Measurements from ENCODE around the gene SHISA5.
"Not testable (repeated sequence)": the region's sequence is repeated elsewhere in the genome, so short reads cannot be mapped to it uniquely, and the experiment has no call there.

SHISA5 gene

DNA sequence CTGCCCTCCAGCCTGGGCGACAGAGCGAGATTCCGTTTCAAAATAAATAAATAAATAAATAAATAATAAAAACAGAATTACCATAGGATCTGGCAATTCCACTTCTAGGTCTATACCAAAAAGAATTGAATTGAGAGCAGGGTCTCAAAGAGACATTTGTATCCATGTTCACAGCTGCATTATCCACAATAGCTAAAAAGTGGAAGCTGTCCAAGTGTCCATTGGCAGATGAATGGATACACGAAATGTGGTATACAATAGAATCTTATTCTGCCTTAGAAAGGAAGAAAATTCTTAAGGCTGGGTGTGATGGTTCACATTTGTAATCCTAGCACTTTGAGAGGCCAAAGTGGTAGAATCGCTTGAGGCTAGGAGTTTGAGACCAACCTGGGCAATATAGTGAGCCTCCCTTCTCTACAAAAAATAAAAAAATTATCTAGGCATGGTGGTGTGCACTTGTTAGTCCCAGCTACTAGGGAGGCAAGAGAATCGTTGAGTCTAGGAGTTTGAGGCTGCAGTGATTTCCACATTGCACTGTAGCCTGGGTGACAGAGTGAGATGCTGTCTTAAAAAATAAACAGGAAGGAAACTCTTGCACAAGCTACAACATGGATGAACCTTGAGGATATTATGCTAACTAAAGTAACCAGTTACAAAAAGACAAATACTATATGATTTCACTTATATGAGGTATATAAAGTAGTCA, 28.4 kb upstream of the SHISA5 start:
- no peak for DNase-seq (ENCODE audit: low spot score)

DNA sequence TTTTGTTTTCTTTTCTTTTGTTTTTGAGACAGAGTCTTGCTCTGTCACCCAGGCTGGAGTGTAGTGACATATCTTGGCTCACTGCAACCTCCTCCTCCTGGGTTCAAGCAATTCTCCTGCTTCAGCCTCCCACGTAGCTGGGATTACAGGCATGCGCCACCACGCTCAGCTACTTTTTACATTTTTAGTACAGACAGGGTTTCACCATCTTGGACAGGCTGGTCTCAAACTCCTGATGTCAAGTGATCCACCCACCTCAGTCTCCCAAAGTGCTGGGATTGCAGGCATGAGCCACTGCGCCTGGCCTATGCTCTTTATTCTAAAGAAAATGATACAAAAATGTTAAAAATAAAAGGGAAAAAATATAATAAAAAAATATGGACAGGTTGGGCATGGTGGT, 26.7 kb upstream of the SHISA5 start:
- DNase-seq (ENCODE audit: low spot score): not testable (repeated sequence)

More for the DNA sequence above, 28.4 kb upstream of the SHISA5 start:
- TF ChIP-seq, protein P1, sequence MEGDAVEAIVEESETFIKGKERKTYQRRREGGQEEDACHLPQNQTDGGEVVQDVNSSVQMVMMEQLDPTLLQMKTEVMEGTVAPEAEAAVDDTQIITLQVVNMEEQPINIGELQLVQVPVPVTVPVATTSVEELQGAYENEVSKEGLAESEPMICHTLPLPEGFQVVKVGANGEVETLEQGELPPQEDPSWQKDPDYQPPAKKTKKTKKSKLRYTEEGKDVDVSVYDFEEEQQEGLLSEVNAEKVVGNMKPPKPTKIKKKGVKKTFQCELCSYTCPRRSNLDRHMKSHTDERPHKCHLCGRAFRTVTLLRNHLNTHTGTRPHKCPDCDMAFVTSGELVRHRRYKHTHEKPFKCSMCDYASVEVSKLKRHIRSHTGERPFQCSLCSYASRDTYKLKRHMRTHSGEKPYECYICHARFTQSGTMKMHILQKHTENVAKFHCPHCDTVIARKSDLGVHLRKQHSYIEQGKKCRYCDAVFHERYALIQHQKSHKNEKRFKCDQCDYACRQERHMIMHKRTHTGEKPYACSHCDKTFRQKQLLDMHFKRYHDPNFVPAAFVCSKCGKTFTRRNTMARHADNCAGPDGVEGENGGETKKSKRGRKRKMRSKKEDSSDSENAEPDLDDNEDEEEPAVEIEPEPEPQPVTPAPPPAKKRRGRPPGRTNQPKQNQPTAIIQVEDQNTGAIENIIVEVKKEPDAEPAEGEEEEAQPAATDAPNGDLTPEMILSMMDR (IDR thresholded peaks at IDR 0.05; ENCODE audit: extremely low read depth, missing control alignments): no peak

DNA sequence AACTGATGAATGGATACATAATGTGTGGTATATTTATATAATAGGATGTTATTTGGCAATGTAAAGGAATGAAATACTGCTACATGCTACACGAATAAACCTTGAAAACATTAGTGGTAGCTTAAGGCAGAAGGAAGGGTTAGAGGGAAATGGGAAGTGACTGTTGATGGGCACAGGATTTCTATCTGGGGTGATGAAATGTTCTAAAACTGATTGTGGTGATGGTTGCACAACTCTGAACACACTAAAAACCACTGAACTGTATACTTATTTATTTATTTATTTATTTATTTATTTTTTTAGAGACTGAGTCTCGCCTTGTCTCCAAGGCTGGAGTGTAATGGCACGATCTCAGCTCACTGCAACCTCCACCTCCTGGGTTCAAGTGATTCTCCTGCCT, 24.8 kb upstream of the SHISA5 start:
- TF ChIP-seq, protein P1 (IDR thresholded peaks at IDR 0.05; ENCODE audit: extremely low read depth, missing control alignments): no peak
- no peak for DNase-seq (ENCODE audit: low spot score)

DNA sequence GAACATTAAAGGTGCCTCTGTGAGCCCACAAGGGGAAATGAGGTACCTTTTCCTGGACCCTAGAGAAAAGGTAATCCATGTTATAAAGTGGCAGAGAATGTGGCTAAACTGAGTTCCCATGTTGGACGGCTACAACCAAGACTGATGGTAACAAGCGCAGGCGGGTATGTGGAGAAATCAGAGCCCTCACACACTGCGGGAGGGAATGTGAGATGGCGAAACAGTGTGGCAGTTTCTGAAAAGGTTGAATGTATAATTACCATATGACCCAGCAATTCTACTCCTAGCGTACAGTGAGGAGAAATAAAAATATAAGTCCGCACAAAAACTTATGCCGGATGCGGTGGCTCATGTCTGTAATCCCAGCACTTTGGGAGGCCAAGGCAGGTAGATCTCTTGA, 24.1 kb upstream of the SHISA5 start:
- TF ChIP-seq, protein P1 (IDR thresholded peaks at IDR 0.05; ENCODE audit: extremely low read depth, missing control alignments): no peak
- no peak for DNase-seq (ENCODE audit: low spot score)

DNA sequence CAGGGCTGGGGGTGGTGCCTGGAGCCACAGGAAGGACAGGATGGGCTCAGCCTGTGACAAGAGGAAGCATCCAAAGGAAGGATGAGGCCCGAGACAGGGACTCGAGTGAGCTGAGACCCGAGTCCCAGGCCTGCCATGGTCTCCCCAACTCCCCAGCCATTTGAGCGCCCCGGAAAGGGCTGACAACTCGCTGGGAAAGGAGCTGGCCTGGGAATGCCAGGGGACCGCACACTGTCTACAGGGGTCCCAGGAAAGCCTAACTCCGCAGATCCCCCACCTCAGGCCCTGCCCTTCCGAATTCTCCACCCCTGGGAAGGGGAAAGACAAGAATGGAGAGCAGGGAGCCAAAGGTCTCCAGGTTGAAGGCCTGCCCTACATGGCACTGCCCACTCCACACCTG, 21.0 kb upstream of the SHISA5 start:
- TF ChIP-seq, protein P1 (IDR thresholded peaks at IDR 0.05; ENCODE audit: extremely low read depth, missing control alignments): no peak
- DNase-seq (ENCODE audit: low spot score): no peak

DNA sequence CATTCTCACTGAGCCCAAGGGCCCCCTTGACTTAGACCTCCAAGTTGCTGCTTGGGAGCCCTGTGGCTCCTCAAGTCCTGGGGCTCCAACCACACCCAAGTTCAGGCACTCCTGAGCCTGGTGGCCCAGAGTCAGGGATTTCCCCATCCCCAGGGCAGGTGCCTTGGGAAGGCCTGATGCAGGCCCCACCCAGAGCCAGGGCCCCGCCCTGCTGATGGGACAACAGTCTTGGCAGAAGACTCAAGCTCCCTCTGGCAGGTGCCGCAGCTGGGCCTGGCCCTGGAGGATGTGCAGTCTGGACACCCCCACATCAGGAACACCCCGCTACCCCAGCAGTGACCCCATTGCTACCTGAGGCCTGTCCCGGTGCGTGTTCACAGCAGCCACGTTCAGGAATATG, 17.7 kb upstream of the SHISA5 start:
- no peak for DNase-seq (ENCODE audit: low spot score)
- TF ChIP-seq, protein P1 (IDR thresholded peaks at IDR 0.05; ENCODE audit: extremely low read depth, missing control alignments): no peak

DNA sequence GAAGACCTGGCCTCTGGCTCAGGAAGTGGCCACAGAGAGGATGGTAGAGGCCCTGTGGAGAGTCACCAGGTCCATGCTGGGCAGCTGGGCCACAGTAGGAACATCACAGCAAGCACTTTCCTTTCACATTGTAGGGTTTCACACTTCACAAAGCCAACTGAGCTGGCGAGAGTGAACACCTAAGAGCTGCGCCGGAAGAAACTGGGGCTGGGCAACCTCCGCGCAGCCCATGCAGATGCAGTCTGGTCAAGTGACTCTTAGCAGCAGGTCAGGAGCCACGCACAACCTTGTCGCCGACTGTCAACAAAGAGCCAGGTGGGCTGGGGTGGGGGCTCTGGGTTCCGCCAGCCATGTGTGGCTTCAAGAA, 15.3 kb upstream of the SHISA5 start:
- TF ChIP-seq, protein P1 (IDR thresholded peaks at IDR 0.05; ENCODE audit: extremely low read depth, missing control alignments): no peak
- DNase-seq (ENCODE audit: low spot score): no peak

DNA sequence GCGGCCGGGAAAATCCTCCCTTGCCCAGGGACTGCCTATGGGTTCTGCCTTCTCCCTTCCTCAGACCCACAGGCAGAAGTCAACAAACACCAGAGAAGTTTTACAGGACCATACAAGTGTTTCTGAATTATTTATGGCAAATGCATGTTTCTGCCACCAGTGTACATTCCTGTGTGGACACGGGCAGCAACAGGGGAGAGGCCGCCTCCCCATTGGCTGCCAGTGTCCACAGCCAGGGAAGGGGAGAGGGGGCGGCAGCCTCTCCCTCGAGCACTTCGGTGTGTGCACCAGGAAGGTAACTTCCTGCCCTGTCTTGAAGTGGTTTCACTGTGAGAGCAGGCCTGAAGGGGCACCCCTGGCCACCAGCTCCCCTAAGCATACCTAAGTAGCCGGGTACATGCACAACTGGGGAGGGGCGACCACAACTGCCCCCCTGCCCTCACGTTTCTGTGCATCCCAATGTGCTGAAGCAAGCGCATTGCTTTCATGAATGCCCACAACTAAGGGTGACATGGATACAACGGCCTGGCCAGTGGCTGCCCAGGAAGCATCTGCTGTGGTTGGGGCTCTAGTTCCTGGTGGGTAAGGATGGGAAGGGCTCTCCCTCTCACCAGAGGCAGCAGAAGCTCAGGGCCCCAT, 14.8 kb upstream of the SHISA5 start:
- DNase-seq (ENCODE audit: low spot score): no peak

More for the DNA sequence above, 14.8 kb upstream of the SHISA5 start:
- TF ChIP-seq, protein P1 (IDR thresholded peaks at IDR 0.05; ENCODE audit: extremely low read depth, missing control alignments): no peak
